HepG2 (cell line): ENCODE results near the gene TMEM198. TPM values are rescaled to one million over a fixed set of nuclear protein-coding genes. Genes with fewer than 3 reads are reported as not detected.

Experiments
- ATAC-seq: fragments of 200-7000 bp; cut with Tn5 transposase; 3 replicates; pipeline ENCODE4 v1.9.1; 2020; ENCODE audit warnings: mild to moderate bottlenecking, moderate library complexity
- BruUV-seq: library from RNA; stranded (reverse); fragments of 400-500 nt; replicated peaks from 2 replicates; lab custom pipeline; 2021; lab: Mats Ljungman, UMichigan
- CTCF ChIA-PET: fragments of 300-600 bp; formaldehyde crosslinking; extraction: SDS; loops from one replicate; lab custom pipeline; 2021; ENCODE audit warnings: low total read pairs, inconsistent platforms, low intra/inter-chr PET ratio; lab: Yijun Ruan, JAX
- POLR2A ChIA-PET: fragments of 350-600 bp; sonication (Branson Sonifier 250); formaldehyde crosslinking; loops from one replicate; lab custom pipeline; 2020; ENCODE audit warnings: antibody characterized with exemption, inconsistent platforms; lab: Yijun Ruan, JAX
- DNase-seq: peaks from one replicate; pipeline ENCODE4 v3.0.0-alpha.2; 2015; ENCODE audit warnings: low spot score
- FAIRE-seq: peaks from 3 replicates; lab custom pipeline; 2011; peaks lifted over from hg19 to GRCh38; lab: Jason Lieb, UNC
- H2AFZ ChIP-seq: one replicate; pipeline ENCODE4 v1.6.1; 2011; ENCODE audit warnings: low read length, inconsistent platforms
- H3K27ac ChIP-seq: fragments of 300-600 bp; 3 replicates; pipeline ENCODE4 v1.8.0; 2011; ENCODE audit warnings: mixed run types, mild to moderate bottlenecking, mixed read lengths, low read length, inconsistent platforms; ENCODE audit not compliant: insufficient read depth; ENCODE audit errors: extremely low read length
- H3K27me3 ChIP-seq, 2 experiments: fragments of 200-600 bp in 1 of 2; 2 replicates in 1 of 2; 3 replicates in 1 of 2; pipeline versions ENCODE4 v1.6.0 to v1.8.0; 2011; ENCODE audit warnings: low read length in 2 of 2, mild to moderate bottlenecking in 2 of 2, moderate library complexity in 2 of 2, inconsistent platforms in 1 of 2; ENCODE audit not compliant: insufficient read depth in 2 of 2, control insufficient read depth in 1 of 2
- H3K36me3 ChIP-seq, 2 experiments: fragments of 200-600 bp in 1 of 2; replicated peaks in 1 of 2; 2 replicates in 1 of 2; 3 replicates in 1 of 2; pipeline versions ENCODE4 v1.5.1 to v1.8.0; 2011; ENCODE audit warnings: low read length in 2 of 2, inconsistent platforms in 1 of 2; ENCODE audit not compliant: insufficient read depth in 2 of 2, control insufficient read depth in 1 of 2
- H3K4me1 ChIP-seq: 2 replicates; pipeline ENCODE4 v1.5.1; 2012; ENCODE audit warnings: low read length, inconsistent platforms; ENCODE audit not compliant: insufficient read depth
- H3K4me2 ChIP-seq: 2 replicates; pipeline ENCODE4 v1.6.0; 2011; ENCODE audit warnings: low read depth, low read length, inconsistent platforms
- H3K4me3 ChIP-seq, 3 experiments: fragments of 200-600 bp in 1 of 3; sonication (generic), shearing (Covaris generic) in 1 of 3; replicated peaks in 1 of 3; 2 replicates each; pipeline ENCODE4 v1.5.1; 2011 to 2016; ENCODE audit warnings: low read length in 3 of 3, inconsistent platforms in 2 of 3, low read depth in 2 of 3, mild to moderate bottlenecking in 2 of 3, control low read depth in 1 of 3, mixed read lengths in 1 of 3; ENCODE audit not compliant: insufficient read depth in 1 of 3
- H3K79me2 ChIP-seq: one replicate; pipeline ENCODE4 v1.6.1; 2011; ENCODE audit warnings: low read length, inconsistent platforms; ENCODE audit not compliant: insufficient read depth
- H3K9ac ChIP-seq: 2 replicates; pipeline ENCODE4 v1.6.0; 2011; ENCODE audit warnings: mild to moderate bottlenecking, low read depth, low read length, inconsistent platforms; ENCODE audit not compliant: insufficient read depth
- H3K9me3 ChIP-seq: 2 replicates; pipeline ENCODE4 v1.5.1; 2012; ENCODE audit warnings: mild to moderate bottlenecking, low read length
- H4K20me1 ChIP-seq: 2 replicates; pipeline ENCODE4 v1.6.0; 2011; ENCODE audit warnings: inconsistent platforms, mild to moderate bottlenecking, low read length, moderate library complexity; ENCODE audit not compliant: insufficient read depth
- AGO2 ChIP-seq: fragments of 200-400 bp; formaldehyde crosslinking; optimal IDR thresholded peaks from 2 replicates; pipeline ENCODE3; 2017; ENCODE audit warnings: mild to moderate bottlenecking, low read depth, low read length, moderate library complexity
- ARNT ChIP-seq: fragments of 450-650 bp; IDR thresholded peaks from 2 replicates; pipeline ENCODE4 v1.6.1; 2017
- ARNT2 ChIP-seq: sonication (generic); formaldehyde crosslinking; IDR thresholded peaks from 2 replicates; pipeline ENCODE4 v1.8.0; 2022; ENCODE audit warnings: mild to moderate bottlenecking, low read depth, missing genetic modification reagents, moderate library complexity
- ARNTL ChIP-seq: sonication (generic); formaldehyde crosslinking; IDR thresholded peaks from 2 replicates; pipeline ENCODE4 v1.4.0; 2020; ENCODE audit warnings: mild to moderate bottlenecking, missing genetic modification reagents
- ATF1 ChIP-seq: IDR thresholded peaks from 2 replicates; pipeline ENCODE4 v1.6.1; 2016; ENCODE audit warnings: mild to moderate bottlenecking, control low read depth
- CBX5 ChIP-seq: sonication (generic); formaldehyde crosslinking; IDR thresholded peaks from 2 replicates; pipeline ENCODE4 v1.4.0; 2020; ENCODE audit warnings: missing genetic modification reagents, borderline replicate concordance
- CCDC6 ChIP-seq: sonication (generic); formaldehyde crosslinking; IDR thresholded peaks from 2 replicates; pipeline ENCODE4 v1.8.1; 2022; ENCODE audit warnings: mild to moderate bottlenecking, missing genetic modification reagents, moderate library complexity
- CEBPG ChIP-seq: IDR thresholded peaks from 2 replicates; pipeline ENCODE4 v1.6.1; 2016
- JUN ChIP-seq: sonication (generic); formaldehyde crosslinking; IDR thresholded peaks from 2 replicates; pipeline ENCODE4 v1.4.0; 2020; ENCODE audit warnings: mild to moderate bottlenecking, missing genetic modification reagents
- NR1H2 ChIP-seq: sonication (generic); formaldehyde crosslinking; IDR thresholded peaks from 2 replicates; pipeline ENCODE4 v1.8.1; 2022; ENCODE audit warnings: low read depth, missing genetic modification reagents, borderline replicate concordance
- NR2F1 ChIP-seq, 2 experiments: fragments of 450-650 bp in 1 of 2; formaldehyde crosslinking in 1 of 2; IDR thresholded peaks; 2 replicates each; pipeline versions ENCODE4 v1.5.0 to v1.6.1; 2016 to 2020; ENCODE audit warnings: mild to moderate bottlenecking in 1 of 2, missing compliant biosample characterization in 1 of 2, missing genetic modification reagents in 1 of 2, moderate library complexity in 1 of 2
- POLR2A ChIP-seq, 2 experiments: IDR thresholded peaks; 2 replicates each; pipeline ENCODE4 v1.6.1; 2011; ENCODE audit warnings: low read depth in 2 of 2, low read length in 2 of 2, mild to moderate bottlenecking in 1 of 2, moderate library complexity in 1 of 2; ENCODE audit not compliant: insufficient read depth in 1 of 2
- RAD51 ChIP-seq: fragments of 450-650 bp; IDR thresholded peaks from 2 replicates; pipeline ENCODE4 v1.6.1; 2016; ENCODE audit warnings: borderline replicate concordance
- RXRA ChIP-seq: sonication (generic); formaldehyde crosslinking; IDR thresholded peaks from 2 replicates; pipeline ENCODE4 v1.5.1; 2020; ENCODE audit warnings: missing genetic modification reagents
- SAP130 ChIP-seq: IDR thresholded peaks from 2 replicates; pipeline ENCODE4 v1.6.1; 2016; ENCODE audit warnings: low read depth
- SP4 ChIP-seq: sonication (generic); formaldehyde crosslinking; IDR thresholded peaks from 2 replicates; pipeline ENCODE4 v1.8.1; 2023; ENCODE audit warnings: mild to moderate bottlenecking, missing genetic modification reagents
- SP5 ChIP-seq: IDR thresholded peaks from 2 replicates; pipeline ENCODE4 v1.6.1; 2016; ENCODE audit warnings: low read depth, borderline replicate concordance
- TEAD3 ChIP-seq: optimal IDR thresholded peaks from 2 replicates; pipeline ENCODE3; 2016; ENCODE audit warnings: borderline replicate concordance
- ZC3H13 ChIP-seq: sonication (generic); formaldehyde crosslinking; IDR thresholded peaks from 2 replicates; pipeline ENCODE4 v1.8.1; 2023; ENCODE audit warnings: mild to moderate bottlenecking, missing genetic modification reagents, moderate library complexity
- ZFP62 ChIP-seq: sonication (generic); formaldehyde crosslinking; IDR thresholded peaks from 2 replicates; pipeline ENCODE4 v1.4.0; 2020; ENCODE audit warnings: missing genetic modification reagents
- ZNF264 ChIP-seq: sonication (generic); formaldehyde crosslinking; IDR thresholded peaks from 2 replicates; pipeline ENCODE4 v1.4.0; 2020; ENCODE audit warnings: missing genetic modification reagents
- ZNF367 ChIP-seq: sonication (generic); formaldehyde crosslinking; IDR thresholded peaks from 2 replicates; pipeline ENCODE4 v1.4.0; 2020; ENCODE audit warnings: missing genetic modification reagents, borderline replicate concordance
- WGBS: methylation state at CpG from one replicate; pipeline ENCODE4 v1.1.6; 2017; ENCODE audit warnings: low lambda C conversion rate; 5-methylcytosine and 5-hydroxymethylcytosine counted together
- in situ Hi-C: cut with HindIII; loops from 2 replicates; pipeline ENCODE4 v1.10.0; 2017; ENCODE audit warnings: low pct_unique_long_range_greater_than_20kb; ENCODE audit not compliant: extremely low pct_ligation_motif_present
- intact Hi-C: fragments of 100-400 bp; cut with micrococcal nuclease; formaldehyde crosslinking; loops from one replicate; pipeline ENCODE4 v1.10.0; 2022; ENCODE audit not compliant: unreplicated experiment
- polyA plus RNA-seq, 8 experiments: library from polyadenylated mRNA; depleted of rRNA in 3 of 8; stranded (reverse) in 7 of 8; unstranded in 1 of 8; fragments of >200 nt; fragmentation: Illumina TruSeq in 4 of 8; extraction: Trizol in 4 of 8; gene quantifications; 2 replicates each; pipeline versions ENCODE4 v1.2.1 to v1.2.3, GENCODE V29; 2011 to 2016; ENCODE audit warnings: low read depth in 4 of 8, missing spikeins in 1 of 8, mixed read lengths in 1 of 8; ENCODE audit not compliant: insufficient read depth in 1 of 8
- total RNA-seq, 5 experiments: library from RNA; depleted of rRNA; stranded (reverse); fragments of >200 nt; fragmentation: Illumina TruSeq; extraction: Trizol; gene quantifications; 2 replicates each; pipeline ENCODE4 v1.2.3, GENCODE V29; 2016; ENCODE audit warnings: low read depth in 1 of 5
- TF ChIP-seq, protein P1 (sequence below): sonication (generic); formaldehyde crosslinking; IDR thresholded peaks from 2 replicates; pipeline ENCODE4 v1.4.0; 2020; ENCODE audit warnings: mild to moderate bottlenecking, missing genetic modification reagents
- TF ChIP-seq, protein P2 (sequence below): sonication (generic); formaldehyde crosslinking; conservative IDR thresholded peaks from 2 replicates; pipeline ENCODE4 v1.4.0; 2020; ENCODE audit warnings: missing genetic modification reagents
- TF ChIP-seq, protein P3 (sequence below): sonication (generic); formaldehyde crosslinking; IDR thresholded peaks from 2 replicates; pipeline ENCODE4 v1.4.0; 2020; ENCODE audit warnings: missing genetic modification reagents

TMEM198 gene
- total and polyA plus RNA-seq, 2 of the 13 experiments (the other 11 are each of a cell fraction or from before 2014, with no cell fraction given), result 17.3 to 23.5 TPM

DNA sequence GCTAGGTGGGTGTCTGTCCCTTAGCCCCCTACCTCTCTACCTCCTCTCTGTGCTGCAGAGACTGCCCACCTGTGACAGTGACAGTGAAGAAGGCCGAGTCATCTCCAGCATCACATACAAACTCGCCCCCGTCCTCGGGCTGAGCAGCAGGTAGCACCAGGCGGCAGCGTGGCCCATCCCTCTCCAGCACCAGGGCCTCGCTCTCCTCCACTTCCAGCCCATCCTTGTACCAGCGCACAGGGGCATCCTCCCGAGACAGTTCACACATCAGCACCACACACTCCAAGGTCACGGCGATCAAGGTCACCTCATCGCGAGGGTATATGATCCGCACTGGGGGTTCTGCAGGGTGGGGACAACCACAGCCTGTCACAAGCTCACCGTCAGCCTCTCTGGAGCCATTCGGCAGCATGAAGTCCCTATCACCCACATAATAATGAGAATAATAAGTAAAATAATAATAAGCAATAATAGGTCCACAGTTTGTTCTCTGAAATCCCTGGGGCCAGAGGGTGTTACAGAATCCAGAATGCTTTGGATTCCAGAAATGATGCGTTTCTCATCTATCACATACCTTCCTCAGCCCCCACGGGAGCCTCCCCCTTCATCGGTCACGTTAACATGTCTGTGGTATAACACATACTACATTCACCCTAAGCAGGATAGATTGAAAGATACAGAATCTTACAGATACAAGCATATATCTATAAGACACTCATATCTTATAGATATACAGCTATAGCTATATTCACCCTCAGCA is 15.5 kb downstream of the TMEM198 start:
- DNase-seq (no peak), ATAC-seq (no peak), FAIRE-seq (no peak)
- Histone ChIP-seq H3K9me3 (no peaks in the 10 kb centered on the region), H3K9ac (no peak overlapping the region), H3K79me2 (no peaks in the 10 kb centered on the region), H3K36me3 (peaks cover 10 to 16% of the 10 kb centered on the region in 2 experiments; a peak in 4 of 5 replicates), H3K4me2 (no peak overlapping the region), H2AFZ (no peak overlapping the region), H3K27me3 (no peaks in the 10 kb centered on the region), H4K20me1 (no peaks in the 10 kb centered on the region), H3K4me3 (no peak overlapping the region), H3K27ac (no peak overlapping the region), H3K4me1 (peaks cover 31% of the 10 kb centered on the region)
- ChIA-PET POLR2A (interaction anchor here (0.9 to 4.2 kb wide), 4 partner anchors 12 to 38 kb away, joined by 4 to 45 read pairs (median 18); partner anchors contain the start of genes CHPF, INHA, OBSL1 and STK11IP), CTCF (interaction anchor here (2.7 to 3.7 kb wide), 2 partner anchors 18 to 83 kb away, joined by 19 to 28 read pairs; no protein-coding TSS in a partner anchor)
- 90% methylated on average over 20 of the region's 20 CpGs for WGBS
- intact Hi-C loops (no loop called here), in situ Hi-C loops (no loop called here)
- BruUV-seq, result no TSS peak
- TF ChIP-seq SP4 (no peak), CEBPG (no peak), CBX5 (no peak), ATF1 (CRISPR knock-in tag) (no peak), ZNF264 (CRISPR knock-in tag) (no peak), POLR2A (IDR thresholded peaks at IDR 0.05; ENCODE audit: insufficient read depth in 1 of 2, low read depth in 2 of 2, low read length in 2 of 2) (0 out of 4 replicates have a peak, but pooled peaks of 1 of the 2 experiments have one; percentile 33), AGO2 (peak; percentile 32), TEAD3 (no peak), NR1H2 (CRISPR knock-in tag) (no peak), ARNTL (CRISPR knock-in tag) (no peak), RAD51 (no peak), SAP130 (CRISPR knock-in tag) (no peak), ARNT (no peak), ZFP62 (CRISPR knock-in tag) (no peak), ZC3H13 (CRISPR knock-in tag) (no peak), CCDC6 (CRISPR knock-in tag) (no peak), SP5 (CRISPR knock-in tag) (no peak), ZNF367 (CRISPR knock-in tag) (no peak), ARNT2 (no peak), JUN (no peak), NR2F1 (CRISPR knock-in tag; IDR thresholded peaks at IDR 0.05) (0 out of 4 replicates have a peak, but pooled peaks of 1 of the 2 experiments have one; percentile 30), RXRA (CRISPR knock-in tag) (0 out of 2 replicates have a peak, but pooled peaks have one; percentile 25)
- TF ChIP-seq, protein P1, sequence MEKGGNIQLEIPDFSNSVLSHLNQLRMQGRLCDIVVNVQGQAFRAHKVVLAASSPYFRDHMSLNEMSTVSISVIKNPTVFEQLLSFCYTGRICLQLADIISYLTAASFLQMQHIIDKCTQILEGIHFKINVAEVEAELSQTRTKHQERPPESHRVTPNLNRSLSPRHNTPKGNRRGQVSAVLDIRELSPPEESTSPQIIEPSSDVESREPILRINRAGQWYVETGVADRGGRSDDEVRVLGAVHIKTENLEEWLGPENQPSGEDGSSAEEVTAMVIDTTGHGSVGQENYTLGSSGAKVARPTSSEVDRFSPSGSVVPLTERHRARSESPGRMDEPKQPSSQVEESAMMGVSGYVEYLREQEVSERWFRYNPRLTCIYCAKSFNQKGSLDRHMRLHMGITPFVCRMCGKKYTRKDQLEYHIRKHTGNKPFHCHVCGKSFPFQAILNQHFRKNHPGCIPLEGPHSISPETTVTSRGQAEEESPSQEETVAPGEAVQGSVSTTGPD (CRISPR knock-in tag), result no peak
- TF ChIP-seq, protein P2, sequence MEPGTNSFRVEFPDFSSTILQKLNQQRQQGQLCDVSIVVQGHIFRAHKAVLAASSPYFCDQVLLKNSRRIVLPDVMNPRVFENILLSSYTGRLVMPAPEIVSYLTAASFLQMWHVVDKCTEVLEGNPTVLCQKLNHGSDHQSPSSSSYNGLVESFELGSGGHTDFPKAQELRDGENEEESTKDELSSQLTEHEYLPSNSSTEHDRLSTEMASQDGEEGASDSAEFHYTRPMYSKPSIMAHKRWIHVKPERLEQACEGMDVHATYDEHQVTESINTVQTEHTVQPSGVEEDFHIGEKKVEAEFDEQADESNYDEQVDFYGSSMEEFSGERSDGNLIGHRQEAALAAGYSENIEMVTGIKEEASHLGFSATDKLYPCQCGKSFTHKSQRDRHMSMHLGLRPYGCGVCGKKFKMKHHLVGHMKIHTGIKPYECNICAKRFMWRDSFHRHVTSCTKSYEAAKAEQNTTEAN (CRISPR knock-in tag), result no peak
- TF ChIP-seq, protein P3, sequence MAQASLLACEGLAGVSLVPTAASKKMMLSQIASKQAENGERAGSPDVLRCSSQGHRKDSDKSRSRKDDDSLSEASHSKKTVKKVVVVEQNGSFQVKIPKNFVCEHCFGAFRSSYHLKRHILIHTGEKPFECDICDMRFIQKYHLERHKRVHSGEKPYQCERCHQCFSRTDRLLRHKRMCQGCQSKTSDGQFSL (CRISPR knock-in tag), result no peak
